HUDEP-2 (cell line): ENCODE results near the gene JOSD2.

Source experiments
- DNase-seq, 76 experiments: peaks; one replicate each; lab custom pipeline; 2025; ENCODE audit not compliant: unreplicated experiment in 76 of 76; lab: John Stamatoyannopoulos, UW

The JOSD2 gene

DNA sequence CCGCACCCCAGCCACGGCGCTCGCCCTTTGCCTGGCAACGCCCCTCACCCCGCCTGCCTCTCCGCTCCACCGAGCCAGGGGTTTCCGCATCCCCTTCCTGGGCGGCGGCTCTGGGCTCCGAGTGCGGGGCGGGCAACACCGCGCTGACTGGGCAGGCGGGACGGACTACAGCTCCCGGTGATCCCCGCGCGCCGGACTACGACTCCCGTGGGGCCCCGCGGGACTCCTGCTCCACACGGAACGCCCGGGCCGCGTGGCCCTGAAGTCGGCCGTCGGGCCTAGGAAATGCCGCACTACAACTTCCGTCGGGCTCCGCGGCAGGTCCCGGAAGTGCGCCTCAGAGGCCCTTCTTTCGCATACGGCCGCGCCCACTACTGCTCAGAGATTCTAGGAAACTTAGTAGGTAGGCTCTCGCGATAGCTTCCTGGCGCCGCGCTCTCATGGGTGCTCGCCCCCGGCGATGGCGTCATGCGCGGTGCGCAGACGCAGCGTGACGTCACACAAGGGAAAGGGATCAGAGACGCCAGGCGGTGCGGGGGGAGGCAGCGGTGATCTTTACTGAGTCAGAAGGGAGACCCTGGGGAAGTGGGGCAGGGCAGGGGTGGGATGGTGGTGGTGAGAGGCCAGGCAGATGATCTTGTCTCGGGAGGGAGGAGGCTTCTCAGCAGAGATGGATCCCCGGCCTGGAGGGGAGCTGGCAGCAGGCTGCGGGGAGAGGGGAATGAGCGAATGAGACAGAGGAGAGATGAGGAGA, at the start of gene JOSD2:
JOSD2 (minus strand) TSS at position 123 of the 754 bp plus-strand sequence. CDS start 760 bp downstream, outside the sequence.
- peak; percentile 88 to 100 (median 99) for DNase-seq

DNA sequence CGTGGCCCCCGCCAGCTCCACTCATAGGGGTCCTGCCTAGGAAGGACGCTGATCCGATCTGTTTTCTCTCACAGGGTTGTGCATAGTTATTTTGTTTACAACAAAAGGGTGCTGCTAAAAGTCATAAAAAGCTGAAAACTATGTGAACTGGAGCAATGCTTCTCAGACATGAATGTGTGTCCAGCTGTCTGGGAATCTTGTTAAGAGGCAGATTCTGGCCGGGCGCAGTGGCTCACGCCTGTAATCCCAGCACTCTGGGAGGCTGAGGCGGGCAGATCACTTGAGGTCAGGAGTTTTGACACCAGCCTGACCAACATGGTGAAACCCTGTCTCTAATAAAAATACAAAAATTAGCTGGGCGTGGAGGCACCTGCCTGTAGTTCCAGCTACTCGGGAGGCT, 48.6 kb upstream of the JOSD2 start:
- no peak for DNase-seq

GRCh38 chr19:50558449-50558848, 47.5 kb upstream of the JOSD2 start:
- DNase-seq: no peak

DNA sequence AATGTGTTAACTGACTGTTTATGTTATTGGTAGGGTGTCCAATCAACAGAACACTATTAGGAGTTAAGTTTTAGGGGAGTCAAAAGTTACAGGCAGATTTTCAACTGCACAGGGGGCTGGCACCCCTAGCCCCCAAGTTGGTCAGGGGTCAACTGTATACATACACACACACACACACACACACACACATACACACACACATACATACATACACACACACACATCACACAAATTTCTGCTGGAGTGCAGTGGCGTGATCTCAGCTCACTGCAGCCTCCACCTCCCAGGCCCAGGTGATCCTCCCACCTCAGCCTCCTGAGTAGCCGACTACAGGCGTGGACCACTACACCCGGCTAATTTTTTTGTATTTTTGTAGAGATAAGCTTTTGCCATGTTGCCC, 47.0 kb upstream of the JOSD2 start:
- DNase-seq: no peak

- no peak for DNase-seq
These were observed 46.1 kb upstream of the JOSD2 start for GRCh38 chr19:50557009-50557613.

DNA sequence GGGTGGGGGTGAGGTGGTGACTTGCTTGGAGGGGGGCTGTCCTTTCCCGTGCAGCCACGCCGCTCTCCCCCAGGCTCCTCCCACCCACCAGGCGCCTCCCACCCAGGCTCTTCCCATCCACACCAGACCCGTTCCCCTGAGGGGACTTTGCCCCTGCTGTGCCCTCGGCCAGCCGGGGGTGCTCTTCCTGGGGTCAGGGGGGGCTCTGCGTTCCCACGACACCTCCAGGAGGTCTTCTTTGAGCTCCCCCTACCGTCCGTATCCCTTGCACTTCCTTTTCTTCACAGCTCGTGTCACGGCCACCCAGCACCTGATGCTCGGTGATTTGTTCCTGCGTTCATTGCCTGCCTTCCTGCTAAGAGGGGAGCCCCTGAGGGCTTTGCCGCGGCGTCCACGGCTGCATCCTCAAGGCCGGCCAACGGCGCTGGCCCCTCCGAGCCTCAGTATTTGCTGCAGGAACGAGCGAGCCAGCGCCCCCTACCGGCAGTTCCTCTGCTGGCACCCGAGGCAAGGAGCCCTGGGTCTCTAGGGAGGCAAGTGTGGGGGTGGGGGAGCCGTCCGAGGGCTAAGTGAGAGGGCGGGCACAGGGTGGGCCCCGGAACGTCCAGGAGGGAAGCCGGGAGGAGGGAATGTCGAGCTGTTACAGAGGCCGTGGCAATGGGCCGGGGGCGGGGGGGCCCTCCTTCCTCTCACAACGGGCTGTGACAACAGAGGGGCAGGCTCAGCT, 45.5 kb upstream of the JOSD2 start:
- DNase-seq: peak in 68 of 76 experiments; percentile 9 to 83 (median 61)

- no peak for DNase-seq
These were observed 44.7 kb upstream of the JOSD2 start for GRCh38 chr19:50555450-50556281.

- DNase-seq: no peak
These were observed 44.0 kb upstream of the JOSD2 start for GRCh38 chr19:50555033-50555432.

- DNase-seq: no peak
These were observed 43.2 kb upstream of the JOSD2 start for GRCh38 chr19:50554212-50554611.

DNA sequence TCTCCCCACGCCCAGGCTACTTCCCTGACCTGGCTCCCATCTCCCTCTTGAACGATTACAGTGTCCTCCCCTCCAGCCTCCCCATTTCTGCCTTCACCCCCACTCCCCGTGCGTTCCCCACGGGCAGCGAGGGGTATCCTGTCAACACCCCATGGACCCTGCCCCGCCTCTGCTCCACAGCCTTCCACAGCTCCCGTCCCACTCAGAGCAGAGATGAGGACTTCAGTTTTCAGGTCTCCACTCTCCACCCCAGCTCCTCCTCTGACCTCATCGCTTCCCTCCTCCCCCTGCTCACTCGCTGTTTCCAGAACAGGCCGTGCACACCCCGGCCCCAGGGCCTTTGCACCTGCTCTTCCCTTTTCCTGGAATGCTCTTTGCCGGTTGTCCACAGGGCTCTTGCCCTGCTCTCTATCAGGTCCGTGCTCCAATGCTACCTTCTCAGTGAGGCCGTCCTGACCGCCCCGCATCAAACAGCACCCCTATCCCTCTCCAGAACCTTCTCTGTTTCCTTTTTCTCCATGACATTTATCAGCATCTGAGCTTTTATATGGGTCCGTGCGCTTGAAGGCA, 42.2 kb upstream of the JOSD2 start:
- no peak for DNase-seq

GRCh38 chr19:50552540-50552939, 41.5 kb upstream of the JOSD2 start:
- DNase-seq: no peak

DNA sequence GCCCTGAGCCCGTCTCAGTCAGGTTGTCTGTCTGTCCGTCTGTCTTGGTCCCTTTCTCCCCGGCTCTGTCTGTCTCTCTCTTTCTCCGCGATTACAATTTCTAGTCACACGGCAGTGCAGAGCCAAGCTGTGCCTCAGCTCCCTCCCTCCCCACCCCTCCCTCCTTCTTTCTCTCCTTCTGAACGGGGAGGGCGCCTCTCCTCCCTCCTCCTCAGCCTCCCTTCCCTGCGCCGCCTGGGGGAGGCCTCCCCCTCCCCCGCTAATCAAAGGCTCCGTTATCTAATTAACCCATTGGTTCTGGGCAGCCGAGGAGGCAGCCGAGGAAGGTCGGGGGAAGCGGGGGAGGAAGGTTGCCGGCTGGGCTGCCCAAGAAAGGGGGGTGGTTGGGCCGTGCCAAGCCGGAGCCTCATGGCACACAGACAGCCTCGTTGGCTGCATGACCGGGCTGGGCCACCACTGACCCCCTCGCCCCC, 40.8 kb upstream of the JOSD2 start:
- peak in 57 of 76 experiments; percentile 13 to 87 (median 54) for DNase-seq

- no peak for DNase-seq
These were observed 40.2 kb upstream of the JOSD2 start for GRCh38 chr19:50551034-50551714.

DNA sequence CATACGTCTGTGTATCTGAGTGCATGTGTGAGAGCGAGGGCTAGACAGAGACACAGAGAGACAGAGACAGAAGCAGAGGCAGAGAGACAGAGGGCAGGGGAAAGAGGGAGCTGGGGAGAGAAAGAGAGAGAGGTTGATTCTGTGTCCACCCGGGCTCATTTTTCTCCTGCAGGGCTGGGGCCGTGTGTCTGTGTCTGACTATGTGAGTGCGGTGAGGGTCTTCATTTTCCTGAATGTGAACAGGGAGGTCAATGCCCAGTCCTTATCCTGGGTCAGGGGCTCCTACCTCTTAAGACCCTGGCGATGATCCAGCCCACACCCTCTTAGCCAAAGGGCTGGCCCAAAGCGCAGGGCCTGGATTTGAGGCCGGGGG, 39.6 kb upstream of the JOSD2 start:
- no peak for DNase-seq

GRCh38 chr19:50549927-50550593, 39.1 kb upstream of the JOSD2 start:
- no peak for DNase-seq

DNA sequence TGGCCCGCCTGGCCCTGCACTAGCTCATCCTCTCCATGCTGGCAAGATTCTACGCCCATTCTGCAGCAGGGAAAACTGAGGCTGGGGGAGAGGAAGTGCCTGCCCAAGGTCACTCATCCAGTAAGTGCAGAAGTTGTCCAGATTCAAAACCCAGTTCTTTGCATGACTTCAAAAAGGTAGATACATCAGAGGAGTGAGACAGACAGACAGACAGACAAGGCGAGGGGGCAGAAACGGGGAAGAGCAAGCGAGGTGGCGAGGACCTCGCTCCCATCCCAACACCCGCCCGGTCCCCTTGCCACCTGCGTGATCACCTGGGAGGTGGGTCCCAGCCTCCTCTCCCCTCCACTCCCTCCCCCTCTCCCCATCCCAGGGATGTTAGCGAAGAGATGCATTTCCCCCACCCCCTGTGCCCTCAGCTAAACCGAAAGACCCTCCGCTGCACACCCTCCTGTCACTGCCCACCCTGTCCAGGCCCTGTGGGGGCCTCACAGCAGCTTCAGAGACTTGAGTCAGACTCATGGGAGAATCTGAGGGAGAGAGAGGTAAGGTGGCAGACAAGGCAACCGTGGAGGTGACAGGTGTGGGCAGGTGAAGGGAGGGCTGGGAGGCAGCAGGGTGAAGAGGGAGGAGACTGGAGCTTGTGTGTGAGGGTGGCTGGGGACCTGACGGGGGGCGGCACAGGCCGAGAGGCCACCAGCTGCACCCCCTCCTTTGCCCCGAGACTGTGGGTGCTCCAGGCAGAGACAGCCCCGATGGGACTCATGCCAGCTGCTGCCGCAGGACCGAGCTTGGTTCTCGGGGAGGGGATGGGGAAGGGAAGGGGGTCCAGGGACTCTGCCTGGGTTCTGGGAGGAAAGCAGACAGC, 38.3 kb upstream of the JOSD2 start:
- DNase-seq: no peak

DNA sequence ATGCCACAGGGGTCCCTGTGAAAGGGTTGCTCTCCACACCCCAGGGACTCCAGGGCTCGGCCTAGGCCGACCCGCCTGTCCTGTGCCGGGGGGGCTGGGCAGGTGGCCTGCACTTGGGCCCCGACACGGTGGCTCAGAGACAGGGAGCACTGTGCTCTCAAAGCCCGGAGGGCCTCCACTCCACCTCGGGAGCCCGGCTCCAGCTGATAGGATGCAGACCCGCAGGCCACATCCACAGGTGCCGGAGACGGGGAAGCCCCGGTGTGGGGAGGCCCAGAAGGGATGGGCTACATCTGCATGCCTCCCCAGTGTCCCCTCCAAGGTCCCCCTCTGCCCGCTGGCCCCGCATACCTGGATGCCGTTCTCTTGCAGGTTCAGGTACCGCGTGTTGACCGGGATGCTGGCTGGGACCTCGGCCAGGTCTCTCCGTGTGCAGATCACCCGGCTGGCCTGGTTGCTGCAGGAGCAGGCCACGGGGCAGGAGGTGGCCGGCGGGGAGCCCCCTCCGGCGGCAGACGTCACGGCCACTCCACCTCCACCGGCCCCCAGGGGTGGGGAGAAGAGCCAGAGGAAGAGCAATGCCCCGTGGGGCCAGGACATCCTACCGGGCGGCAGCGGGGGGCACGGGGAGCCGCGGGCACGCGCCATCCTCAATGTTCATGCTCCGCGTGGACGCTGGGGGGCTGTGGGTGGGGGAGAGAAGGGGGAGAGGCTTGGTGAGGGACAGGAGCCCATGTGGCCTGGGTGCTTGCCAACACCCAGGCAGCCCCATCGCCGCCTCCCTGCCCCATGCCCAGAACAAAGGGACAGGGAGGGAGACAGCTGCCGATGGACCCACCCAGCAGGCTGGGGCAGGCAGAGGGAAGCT, 37.4 kb upstream of the JOSD2 start:
- no peak for DNase-seq
